HG03103 (cell line): ENCODE results near the gene TAL2.

ENCODE experiments used
- ATAC-seq: cut with Tn5 transposase; IDR thresholded peaks from one replicate; pipeline ENCODE4 v1.9.1; 2021; ENCODE audit warnings: low read depth; ENCODE audit not compliant: unreplicated experiment

The TAL2 gene

DNA sequence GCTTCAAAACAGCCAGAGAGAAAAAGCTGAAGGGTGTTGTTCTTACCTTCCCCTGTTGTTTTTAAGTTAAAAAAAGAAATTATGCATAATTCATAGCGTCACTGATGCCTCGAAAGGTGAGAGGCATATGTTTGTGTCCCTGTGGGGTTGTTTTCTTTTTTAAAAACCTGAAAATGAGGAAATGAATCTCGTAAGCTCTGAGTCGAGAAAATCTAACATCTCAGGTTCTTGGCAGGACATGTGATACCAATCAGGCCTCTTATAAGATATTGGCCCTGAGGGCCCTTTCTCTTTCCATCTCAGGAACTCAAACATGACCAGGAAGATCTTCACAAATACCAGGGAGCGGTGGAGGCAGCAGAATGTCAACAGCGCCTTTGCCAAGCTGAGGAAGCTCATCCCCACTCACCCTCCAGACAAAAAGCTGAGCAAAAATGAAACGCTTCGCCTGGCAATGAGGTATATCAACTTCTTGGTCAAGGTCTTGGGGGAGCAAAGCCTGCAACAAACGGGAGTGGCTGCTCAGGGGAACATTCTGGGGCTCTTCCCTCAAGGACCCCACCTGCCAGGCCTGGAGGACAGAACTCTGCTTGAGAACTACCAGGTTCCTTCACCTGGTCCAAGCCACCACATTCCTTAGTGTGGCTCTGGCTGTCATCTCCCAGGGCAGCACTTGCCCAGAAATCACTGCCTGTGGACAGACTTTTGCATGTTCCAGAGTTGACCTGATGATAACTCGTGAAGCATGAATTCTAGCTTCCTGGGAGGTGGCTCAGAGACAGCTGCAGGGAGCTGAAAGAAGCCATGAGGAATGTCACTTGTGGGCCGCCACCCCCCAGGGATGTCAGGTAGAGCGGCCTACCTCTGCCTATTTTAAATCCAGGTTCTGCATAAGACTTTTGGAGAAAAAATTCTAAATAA lies at the start of gene TAL2:
Gene TAL2 (plus strand): TSS at position 274 of the 921 bp plus-strand sequence. CDS start 40 bp downstream, at position 314.
- peak; percentile 86 for ATAC-seq

DNA sequence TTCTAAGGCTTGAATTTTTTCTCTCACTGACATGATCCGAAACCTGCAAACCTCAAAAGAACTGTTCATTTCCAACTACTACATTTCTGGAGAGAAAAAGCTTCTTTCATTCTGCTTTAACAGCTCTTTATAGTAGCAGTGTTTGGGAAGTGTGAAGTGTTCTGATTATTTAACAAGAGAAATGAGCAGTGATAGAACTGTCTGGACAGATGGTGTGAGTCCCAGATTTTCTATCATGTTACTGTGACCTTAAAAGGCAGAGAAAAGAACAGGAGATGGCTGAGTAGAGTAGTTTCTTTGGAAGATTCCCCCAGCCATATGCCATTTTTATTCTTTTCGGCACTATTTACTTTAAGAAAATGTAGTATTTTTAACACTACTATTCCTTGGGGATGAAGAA lies 41.3 kb upstream of the TAL2 start:
- ATAC-seq: no peak

DNA sequence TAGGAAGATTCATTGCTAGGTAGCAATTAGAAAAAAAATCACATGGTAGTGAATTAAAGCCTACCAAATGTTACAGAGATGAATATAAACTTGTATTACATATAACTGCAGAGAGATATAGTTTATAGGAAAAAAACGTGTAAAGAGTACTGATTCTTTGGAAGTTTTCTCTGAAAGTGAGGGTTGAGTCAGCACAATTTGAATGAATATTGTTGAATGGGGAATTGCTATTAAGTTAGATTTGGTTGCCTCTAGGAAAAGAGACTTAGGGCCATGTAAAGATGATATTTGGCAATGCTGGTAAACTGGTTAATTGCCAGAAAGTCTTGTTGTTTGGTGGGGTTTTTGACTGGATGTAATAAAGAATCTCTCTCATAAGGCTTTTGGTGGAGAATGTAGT lies 37.2 kb upstream of the TAL2 start:
- ATAC-seq: no peak

DNA sequence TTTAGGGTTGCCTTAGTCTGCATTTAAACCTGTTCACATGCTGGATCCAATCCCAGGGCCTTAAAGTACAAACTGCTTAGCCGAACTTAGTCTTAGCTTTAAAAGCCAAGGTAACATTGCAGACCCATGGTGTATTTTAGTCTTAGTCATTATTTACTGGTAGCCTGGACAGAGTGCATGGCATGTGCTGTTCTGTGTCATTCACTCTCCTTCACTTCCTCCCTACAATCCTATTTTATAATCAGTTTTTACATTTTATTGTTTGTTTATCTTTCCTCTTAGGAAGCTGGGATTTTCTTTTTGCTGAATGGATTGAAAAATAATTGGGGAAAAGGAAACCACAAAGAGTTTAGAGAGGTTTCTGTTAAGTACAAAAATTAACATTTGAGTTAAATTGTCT lies 29.4 kb upstream of the TAL2 start:
- no peak for ATAC-seq

DNA sequence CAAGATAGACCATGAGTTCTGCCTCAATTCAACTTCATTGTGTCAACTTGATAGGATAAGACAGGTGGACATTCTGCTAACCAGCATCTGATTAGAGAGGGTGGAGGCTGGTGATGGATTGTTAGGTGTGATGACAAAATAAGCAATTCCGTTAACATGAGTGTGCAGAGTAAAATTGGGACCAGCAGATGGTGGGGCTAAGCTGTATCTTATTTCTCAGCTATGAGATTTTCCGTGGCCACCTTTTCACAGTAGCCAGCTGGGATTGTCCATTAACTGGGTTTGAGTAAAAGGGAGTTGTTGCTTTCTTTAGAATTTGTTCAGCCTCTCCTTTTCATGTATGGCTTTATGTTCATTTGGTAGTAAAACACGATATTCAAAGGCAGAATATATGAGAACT lies 28.8 kb upstream of the TAL2 start:
- no peak for ATAC-seq

DNA sequence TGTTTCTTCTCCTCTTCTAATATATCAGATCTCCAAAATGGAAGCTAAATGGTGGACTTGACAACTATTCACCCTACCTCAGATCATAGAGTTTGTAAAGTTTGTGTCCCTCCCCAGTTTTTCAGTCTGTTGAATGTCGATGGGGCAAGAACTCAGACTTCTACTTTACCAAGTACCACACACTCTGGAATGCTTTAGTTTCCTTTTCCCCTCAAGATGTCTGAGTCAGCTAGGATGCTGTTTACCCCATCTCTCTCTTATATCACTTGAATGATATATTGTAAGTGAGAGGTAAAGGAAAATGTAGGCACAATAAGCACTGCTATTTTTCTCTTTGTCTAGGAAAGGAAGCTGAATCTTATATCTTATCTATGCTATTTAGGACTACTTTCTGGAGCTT lies 25.9 kb upstream of the TAL2 start:
- no peak for ATAC-seq

DNA sequence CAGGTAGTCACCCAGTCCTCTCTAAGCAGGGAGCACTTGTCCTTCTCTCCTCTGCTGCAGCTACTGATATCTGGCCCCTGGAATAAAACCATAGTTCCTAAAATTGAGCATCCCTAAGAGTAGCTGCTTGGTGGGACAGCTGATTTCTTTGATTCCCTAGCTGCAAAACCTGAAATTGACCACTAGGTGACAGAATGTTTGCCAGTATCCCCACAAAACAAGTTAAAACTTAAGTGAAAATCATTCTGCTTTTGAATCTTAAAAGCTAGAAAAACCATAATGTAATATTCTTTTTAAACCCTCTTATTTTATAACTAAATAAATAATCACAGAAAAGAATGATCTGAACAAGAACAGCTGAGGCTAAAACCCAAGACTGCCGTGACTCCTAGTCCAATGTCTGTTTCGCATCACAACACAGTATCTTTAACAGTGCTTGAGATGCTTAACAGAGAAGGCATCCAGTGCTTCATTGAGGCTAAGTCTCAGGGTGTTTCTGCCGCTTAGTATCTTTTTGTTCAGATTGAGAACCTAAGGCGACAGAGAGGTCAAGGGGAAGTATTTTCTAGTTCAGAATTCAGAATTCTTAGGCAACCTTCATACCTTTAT lies 24.4 kb upstream of the TAL2 start:
- no peak for ATAC-seq

DNA sequence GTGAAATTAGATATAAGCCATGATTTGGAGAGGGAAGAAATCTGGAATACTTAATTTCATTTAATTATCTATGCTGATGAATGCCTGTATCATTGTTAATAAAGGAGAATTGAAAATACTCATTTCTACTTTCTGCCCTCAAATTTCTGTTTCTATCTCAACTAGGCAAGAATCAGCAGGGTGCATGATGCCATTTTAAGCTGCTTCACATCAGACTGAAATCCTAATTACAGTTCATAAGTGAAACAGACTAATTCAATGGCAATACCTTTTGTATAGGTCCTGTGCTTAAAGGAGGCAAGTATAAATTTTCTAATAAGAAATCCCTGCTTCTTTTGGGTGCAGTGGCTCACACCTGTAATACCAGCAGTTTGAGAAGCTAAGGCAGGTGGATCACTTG lies 22.3 kb upstream of the TAL2 start:
- ATAC-seq: no peak

DNA sequence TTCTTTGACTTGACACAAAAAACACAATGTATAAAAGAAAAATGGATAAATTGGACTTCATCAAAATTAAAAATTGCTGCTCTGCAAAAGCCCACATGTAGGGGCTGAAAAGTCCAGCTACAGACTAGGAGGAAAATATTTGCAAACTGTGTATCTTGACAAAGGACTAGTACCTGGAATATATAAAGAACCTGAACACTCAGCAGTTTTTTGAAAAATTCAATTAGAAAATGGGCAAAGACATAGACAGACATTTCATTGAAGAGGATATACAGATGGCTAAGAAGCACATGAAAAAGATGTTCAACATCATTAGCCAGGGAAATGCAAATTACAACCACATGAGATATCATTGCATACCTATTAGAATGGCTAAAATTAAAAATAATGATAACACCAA lies 18.5 kb upstream of the TAL2 start:
- ATAC-seq: no peak

DNA sequence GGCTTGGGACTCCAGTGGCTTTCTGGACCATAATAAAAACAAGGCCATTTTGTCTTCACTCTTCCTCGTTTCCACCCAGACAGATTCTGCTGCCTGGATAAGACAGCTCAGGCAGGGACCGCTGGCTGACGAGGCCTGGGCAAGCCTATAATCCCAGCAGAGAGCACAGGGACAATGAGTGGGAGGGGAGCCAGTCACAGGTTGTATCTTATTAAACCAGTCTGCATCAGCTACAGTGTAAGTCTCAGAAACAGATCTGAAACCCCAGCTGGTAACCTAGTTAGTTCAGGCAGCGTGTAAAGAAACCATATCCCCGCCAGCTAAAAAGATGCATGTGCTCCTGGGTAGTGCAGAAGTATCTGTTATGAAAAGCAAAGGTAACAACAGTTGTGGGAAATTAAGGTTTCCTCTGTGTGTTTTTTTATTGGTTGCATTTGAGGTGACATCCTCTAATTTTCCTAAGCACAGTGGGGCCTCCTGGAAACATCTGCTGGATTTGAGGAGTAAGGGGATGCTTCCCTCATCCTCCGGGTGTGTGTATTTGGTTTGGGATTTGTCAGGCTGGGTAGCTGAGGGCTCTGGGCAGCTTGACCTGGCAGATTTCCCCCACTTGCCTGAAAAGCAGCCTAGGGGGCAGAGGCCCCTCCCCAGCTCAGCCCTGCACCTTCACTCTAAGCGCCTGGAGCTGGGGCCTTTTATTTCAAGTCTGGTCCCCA lies 15.2 kb upstream of the TAL2 start:
- ATAC-seq: no peak

DNA sequence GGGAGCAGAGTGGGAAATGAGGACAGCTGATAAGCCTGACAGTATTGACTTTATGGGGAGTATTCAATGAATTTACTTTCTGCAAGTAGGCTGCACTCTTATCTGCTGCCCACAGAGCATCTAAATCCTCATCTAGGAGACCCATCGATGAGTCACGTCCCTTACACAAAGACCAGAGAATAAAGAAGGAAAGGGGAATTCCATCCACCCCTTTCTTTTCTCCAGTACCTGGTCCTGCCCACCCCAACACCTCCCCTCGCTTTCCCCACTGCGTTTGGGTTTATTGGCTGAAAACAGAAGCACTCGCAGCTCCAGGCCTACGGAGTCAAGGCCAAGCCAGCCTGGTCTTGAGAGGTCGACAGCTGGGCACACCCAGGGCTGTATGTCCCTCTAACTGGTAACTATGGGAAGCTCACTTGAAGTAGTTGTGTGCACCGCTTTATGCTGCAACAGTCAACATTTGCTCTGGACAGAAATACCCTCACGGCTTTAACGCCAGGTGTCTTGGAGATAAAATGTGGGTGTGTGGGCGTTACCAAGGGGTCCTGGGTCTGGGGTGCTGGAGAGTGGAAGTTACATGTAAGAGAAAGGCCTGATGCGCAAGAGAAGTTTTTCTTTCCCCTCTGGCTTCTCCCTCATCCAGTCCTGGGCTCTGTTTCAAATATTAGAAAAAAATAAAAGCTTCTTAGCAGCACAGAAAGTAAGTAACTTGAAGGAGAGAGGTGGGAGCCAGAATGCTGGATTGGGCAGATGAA lies 14.5 kb upstream of the TAL2 start:
- ATAC-seq: no peak

DNA sequence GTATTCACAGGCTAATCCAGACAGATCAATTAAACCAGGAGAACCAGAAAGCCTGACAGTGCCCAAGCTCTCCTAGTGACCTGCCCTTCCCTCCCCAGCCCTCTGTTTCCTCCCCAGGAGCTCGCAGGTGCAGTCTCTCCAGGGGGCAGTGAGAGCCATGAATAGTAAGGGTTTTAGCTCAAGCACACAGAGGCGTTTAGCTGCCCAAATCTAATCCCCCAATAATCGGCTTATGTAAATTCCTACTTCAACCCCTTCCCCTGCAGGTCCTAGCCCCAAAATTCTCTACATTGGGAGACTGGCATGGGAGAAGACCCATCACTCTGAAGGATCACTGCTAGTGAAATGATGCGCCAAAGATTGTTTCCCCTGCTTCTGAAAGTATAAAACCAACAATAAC lies 10.5 kb upstream of the TAL2 start:
- ATAC-seq: no peak

DNA sequence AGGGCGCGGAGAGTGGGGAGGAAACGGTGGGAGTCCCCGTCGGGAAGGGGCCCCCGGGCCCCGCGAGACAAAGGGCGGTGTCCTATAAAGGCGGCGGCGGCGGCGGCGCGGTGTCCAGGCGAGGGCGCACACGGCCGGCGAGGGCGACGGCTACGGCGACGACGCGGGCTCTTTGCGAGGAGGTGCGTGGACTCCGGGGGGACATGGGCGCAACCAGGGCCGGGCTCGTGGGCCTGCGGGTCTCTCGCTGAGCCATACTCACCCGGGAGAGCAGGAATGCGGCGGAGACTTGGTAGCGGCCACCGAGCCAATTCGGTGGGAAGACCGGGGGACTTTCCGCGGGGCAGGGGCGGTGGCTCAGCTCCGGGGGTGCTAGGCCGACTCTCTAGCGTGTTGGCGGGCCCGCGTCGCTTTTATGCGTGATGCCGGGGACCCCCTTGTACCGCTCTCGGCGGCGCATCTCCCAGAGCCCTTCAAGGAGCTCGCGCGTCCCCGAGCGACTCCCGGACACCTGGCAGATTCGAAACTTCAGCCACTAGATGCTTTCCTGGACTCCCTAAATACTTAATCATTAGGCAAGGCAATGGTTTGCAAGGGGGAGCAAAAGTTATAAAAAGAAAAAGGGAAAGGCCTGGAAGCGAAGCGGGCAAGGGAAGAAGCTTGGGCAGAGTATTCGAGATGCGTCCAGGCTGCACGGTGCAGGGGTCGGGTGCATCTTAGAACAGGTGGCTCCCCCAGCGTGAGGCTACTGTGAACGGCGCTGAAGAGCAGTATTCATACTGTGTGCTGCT lies 5.9 kb upstream of the TAL2 start:
- peak; percentile 55 for ATAC-seq

DNA sequence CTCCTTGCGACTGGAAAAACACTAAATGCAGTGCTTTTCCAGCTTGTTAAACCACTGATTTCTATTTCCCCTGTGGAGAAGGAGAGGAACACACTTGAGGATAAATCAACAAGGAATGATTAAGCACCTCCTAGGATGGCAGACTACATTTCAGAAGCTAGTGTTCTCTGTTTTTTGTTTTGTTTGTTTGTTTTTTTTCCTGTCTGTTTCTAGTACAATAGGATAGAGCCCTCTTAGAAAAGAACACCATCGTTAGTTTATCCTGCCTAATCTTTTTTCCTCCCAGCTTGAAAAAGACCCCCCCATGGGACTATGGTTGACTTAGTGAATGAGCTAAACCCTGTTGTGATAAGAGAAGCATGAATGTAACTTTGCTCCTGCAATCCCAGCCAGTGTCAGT lies 3.9 kb upstream of the TAL2 start:
- no peak for ATAC-seq

DNA sequence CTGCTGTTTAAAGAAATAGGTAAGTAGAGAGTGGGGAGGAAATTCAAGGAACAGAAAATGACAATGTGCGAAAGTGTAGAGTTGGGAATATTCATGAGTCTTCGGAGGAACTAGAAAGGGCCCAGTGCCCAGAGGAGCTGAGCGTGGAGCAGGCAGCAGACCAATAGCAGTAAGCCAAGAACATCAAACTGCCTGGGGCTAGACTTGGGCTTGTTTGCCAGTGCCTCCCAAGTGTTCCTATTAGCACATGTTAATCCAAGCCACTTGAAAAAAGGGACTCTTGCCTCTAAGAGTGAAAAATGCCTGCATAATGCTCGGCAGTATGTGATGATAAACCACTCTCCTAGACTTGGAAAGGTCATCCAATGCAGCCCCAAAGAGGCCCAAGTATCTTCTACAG lies 1.2 kb upstream of the TAL2 start:
- ATAC-seq: no peak

DNA sequence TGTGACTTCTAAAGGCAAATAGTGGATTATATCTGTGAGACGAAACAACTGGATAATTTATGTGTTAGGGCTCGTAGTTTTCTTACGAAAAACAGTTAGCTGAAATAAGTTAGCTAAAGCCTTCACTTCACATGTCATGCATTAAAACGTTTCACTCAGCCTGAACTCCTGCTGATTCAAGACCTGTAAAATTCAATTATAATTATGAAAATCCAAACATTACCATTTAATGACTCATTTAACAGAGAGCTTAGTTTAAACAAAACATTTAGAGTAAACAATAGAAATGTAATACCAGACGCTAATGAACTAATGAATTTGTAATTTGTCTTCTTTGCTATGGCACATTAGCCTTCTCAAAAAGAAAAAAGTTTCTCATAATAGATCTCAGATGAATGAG lies 1.7 kb downstream of the TAL2 start:
- ATAC-seq: no peak

DNA sequence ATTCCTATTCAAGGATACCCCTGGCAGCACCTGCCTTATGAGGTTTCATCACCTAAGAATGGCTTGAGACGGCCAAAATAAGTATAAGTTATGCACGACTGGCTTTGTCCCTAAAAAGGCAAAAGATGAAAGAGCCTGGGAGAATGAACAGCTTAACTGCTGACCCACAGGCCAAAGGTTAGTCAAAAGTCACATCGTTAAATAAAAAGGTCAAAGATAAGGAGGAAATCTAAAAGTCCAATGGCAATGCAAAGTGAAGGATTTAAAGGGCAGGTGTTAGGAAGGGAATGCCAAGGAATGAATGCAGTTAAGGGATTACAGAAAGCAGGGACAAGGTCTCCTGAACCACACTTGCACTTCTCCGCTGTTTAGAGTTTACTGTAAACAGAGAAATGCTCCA lies 5.6 kb downstream of the TAL2 start:
- ATAC-seq: no peak

DNA sequence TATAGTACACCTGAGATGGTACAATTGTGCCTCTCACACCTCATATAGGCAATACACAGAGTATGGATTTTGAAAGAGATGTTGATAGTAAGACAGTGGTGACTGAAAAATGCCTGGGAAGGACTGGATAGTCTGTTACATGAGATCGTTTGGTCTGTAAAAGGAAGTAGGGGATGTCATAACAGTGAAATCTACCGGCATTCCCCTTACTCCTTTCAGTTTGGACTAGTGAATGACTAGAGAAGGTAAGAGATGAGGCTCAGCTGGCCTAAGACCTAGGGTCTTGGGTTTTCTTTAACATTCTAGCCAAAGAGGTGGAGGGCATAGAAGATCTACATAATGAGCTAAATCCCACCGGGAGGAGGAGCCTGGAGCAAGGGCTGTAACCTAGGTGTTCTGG lies 8.1 kb downstream of the TAL2 start:
- ATAC-seq: no peak

DNA sequence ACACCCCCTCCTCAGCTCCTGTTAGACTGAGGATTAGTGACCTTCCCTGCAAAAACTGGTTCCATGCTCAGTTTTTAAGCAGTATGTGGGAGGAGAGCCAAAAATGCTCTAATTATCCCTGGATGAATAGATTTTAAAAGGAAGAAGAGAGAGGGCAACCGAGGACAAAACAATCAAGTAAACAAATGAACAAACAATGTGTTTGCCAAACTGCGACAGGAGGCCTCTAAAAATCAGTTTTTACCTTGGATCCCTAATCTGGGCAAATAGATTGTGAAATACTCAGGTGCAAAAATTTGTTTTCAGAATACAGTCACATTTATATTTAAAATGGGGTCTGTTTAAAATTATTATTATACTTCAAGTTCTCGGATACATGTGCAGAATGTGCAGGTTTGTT lies 8.5 kb downstream of the TAL2 start:
- ATAC-seq: no peak

DNA sequence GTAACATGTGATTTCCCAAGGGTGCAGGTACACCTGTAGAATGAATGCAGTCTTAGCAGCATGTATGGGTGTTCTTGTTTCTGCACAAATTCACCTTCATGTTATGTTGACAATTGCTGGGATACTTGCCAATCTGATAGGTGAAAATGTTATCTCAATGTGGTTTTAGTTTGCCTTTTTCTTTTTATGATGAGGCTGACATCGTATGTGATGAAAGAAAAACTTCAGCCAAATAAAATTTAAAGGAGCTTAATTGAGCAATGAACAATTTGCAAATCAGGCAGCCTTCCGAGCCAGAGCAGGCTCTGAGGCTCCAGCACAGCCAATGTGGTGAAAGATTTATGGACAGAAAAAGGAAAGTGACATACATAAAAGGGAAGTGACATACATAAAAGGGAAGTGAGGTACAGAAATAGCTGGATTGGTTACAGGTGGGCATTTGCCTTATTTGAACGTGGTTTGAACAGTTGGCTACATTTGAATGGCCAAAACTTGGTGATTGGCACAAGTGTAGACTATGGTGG lies 10.5 kb downstream of the TAL2 start:
- peak; percentile 62 for ATAC-seq
